ENCODE measurements around the gene PIK3AP1.

DNA sequence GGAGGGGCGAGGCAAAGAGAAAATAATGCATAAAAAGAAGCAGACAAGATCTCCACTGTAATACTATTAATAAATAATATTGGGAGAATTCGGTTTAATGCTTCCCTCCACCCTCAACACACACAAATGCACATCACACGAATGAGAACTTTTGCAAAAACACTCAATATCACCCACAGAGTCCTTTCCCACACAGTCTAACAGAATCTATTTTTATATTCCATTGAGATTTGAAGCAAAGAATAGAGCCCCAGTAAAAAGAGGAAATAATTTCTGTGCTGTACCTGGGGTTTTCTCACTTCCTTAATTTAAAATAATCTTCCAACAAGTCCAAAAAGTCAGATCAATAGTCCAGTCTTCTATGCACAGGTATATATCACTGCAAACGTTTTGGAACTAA lies 17.0 kb downstream of the PIK3AP1 start:
- TF ChIP-seq, protein P1, sequence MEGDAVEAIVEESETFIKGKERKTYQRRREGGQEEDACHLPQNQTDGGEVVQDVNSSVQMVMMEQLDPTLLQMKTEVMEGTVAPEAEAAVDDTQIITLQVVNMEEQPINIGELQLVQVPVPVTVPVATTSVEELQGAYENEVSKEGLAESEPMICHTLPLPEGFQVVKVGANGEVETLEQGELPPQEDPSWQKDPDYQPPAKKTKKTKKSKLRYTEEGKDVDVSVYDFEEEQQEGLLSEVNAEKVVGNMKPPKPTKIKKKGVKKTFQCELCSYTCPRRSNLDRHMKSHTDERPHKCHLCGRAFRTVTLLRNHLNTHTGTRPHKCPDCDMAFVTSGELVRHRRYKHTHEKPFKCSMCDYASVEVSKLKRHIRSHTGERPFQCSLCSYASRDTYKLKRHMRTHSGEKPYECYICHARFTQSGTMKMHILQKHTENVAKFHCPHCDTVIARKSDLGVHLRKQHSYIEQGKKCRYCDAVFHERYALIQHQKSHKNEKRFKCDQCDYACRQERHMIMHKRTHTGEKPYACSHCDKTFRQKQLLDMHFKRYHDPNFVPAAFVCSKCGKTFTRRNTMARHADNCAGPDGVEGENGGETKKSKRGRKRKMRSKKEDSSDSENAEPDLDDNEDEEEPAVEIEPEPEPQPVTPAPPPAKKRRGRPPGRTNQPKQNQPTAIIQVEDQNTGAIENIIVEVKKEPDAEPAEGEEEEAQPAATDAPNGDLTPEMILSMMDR (IDR thresholded peaks at IDR 0.05): no peak
- TF ChIP-seq POLR2A (IDR thresholded peaks at IDR 0.05): no peak

Data from gastroesophageal sphincter (tissue), 3 donors.